ENCODE data around the gene LRCH2.
"Not testable (repeated sequence)": the region's sequence is repeated elsewhere in the genome, so short reads cannot be mapped to it uniquely, and the experiment has no call there.

The LRCH2 gene

DNA sequence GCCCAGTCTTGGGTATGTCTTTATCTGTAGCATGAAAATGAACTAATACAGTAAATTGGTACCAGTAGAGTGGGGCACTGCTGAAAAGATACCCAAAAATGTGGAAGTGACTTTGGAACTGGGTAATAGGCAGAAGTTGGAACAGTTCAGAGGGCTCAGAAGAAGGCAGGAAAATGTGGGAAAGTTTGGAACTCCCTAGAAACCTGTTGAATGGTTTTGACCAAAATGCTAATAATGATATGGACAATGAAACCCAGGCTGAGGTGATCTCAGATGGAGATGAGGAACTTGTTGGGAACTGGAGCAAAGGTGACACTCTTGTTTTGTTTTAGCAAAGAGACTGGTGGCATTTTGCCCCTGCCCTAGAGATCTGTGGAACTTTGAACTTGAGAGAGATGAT is 24.3 kb downstream of the LRCH2 start:
- H3K36me3 ChIP-seq (ENCODE audit: control insufficient read depth, insufficient read depth, low read length); H3K27ac ChIP-seq (ENCODE audit: insufficient read depth, low read depth, low read length, poor library complexity, severe bottlenecking); H3K9me3 ChIP-seq (ENCODE audit: control insufficient read depth, low read length); H3K27me3 ChIP-seq (ENCODE audit: control insufficient read depth, insufficient read depth, low read length, poor library complexity, severe bottlenecking); H3K4me1 ChIP-seq (ENCODE audit: control insufficient read depth, insufficient read depth, low read length); H3K4me3 ChIP-seq (ENCODE audit: insufficient read depth, low read depth, low read length): not testable (repeated sequence)

DNA sequence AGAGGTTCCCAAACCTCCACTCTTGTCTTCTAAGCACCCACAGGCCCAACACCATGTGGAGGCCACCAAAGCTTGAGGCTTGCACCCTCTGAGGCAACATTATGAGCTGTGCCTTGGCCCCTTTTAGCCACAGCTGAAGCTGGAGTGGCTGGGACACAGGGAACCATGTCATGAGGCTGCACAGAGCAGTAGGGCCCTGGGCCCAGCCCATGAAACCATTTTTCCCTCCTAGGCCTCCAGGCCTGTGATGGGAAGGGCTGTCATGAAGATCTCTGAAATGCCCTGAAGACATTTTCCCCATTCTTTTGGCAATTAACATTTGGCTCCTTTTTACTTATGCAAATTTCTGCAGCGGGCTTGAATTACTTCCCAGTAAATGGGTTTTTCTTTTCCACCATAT is 29.9 kb downstream of the LRCH2 start:
- Histone ChIP-seq H3K9me3 (ENCODE audit: control insufficient read depth, low read length) (no peaks in the 10 kb centered on the region), H3K4me1 (ENCODE audit: control insufficient read depth, insufficient read depth, low read length) (no peaks in the 10 kb centered on the region), H3K36me3 (ENCODE audit: control insufficient read depth, insufficient read depth, low read length) (no peaks in the 10 kb centered on the region), H3K4me3 (ENCODE audit: insufficient read depth, low read depth, low read length) (no peak overlapping the region), H3K27ac (ENCODE audit: insufficient read depth, low read depth, low read length, poor library complexity, severe bottlenecking) (no peak overlapping the region), H3K27me3 (ENCODE audit: control insufficient read depth, insufficient read depth, low read length, poor library complexity, severe bottlenecking) (no peaks in the 10 kb centered on the region)
- WGBS, 2 experiments = 84 to 85% methylated on average over 1 of the region's 1 CpG

DNA sequence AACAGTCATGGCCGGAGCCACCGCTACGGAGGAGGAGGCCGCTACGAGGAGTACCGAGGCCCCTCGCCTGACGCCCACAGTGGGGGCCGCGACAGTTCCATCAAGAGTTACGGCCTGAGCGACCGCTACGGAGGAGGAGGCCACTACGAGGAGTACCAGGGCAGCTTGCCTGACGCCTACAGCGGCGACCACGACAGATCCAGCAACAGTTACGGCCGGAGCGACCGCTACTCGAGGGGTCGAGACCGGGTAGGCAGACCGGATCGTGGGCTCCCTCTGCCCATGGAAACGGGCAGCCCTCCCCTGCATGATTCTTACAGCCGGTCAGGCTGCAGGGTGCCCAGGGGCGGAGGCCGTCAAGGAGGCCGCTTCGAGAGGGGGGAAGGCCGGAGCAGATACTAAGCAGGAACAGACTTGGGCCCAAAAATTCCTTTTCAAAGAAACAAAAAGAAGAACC is 41.6 kb downstream of the LRCH2 start:
- no peak overlapping the region for H3K4me3 ChIP-seq (ENCODE audit: insufficient read depth, low read depth, low read length)
- 94 to 95% methylated on average over 35 of the region's 35 CpGs for WGBS, 2 experiments
- no peaks in the 10 kb centered on the region for H3K36me3 ChIP-seq (ENCODE audit: control insufficient read depth, insufficient read depth, low read length)
- H3K9me3 ChIP-seq (ENCODE audit: control insufficient read depth, low read length) = no peaks in the 10 kb centered on the region
- H3K4me1 ChIP-seq (ENCODE audit: control insufficient read depth, insufficient read depth, low read length) = no peaks in the 10 kb centered on the region
- no peak overlapping the region for H3K27ac ChIP-seq (ENCODE audit: insufficient read depth, low read depth, low read length, poor library complexity, severe bottlenecking)
- H3K27me3 ChIP-seq (ENCODE audit: control insufficient read depth, insufficient read depth, low read length, poor library complexity, severe bottlenecking) = no peaks in the 10 kb centered on the region

DNA sequence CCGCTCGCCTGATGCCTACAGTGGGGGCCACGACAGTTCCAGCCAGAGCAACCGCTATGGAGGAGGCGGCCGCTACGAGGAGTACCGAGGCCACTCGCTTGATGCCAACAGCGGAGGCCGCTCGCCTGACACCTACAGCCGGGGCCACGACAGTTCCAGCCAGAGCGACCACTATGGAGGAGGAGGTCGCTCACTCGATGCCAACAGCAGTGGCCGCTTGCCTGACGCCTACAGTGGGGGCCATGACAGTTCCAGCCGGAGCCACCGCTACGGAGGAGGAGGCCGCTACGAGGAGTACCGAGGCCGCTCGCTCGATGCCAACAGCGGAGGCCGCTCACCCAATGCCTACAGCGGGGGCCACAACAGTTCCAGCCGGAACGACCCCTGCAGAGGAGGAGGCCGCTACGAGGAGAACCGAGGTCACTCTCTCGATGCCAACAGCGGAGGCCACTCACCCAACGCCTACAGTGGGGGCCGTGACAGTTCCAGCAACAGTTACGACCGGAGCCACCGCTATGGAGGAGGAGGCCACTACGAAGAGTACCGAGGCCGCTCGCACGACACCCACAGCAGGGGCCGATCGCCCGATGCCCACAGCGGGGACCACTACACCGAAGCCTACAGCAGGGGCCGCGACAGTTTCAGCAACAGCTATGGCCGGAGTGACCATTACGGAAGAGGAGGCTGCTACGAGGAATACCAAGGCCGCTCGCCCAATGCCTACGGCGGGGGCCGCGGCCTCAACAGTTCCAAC is 42.2 kb downstream of the LRCH2 start:
- Histone ChIP-seq H3K36me3 (ENCODE audit: control insufficient read depth, insufficient read depth, low read length) (no peaks in the 10 kb centered on the region), H3K27ac (ENCODE audit: insufficient read depth, low read depth, low read length, poor library complexity, severe bottlenecking) (no peak overlapping the region), H3K4me3 (ENCODE audit: insufficient read depth, low read depth, low read length) (no peak overlapping the region), H3K27me3 (ENCODE audit: control insufficient read depth, insufficient read depth, low read length, poor library complexity, severe bottlenecking) (no peaks in the 10 kb centered on the region), H3K9me3 (ENCODE audit: control insufficient read depth, low read length) (no peaks in the 10 kb centered on the region), H3K4me1 (ENCODE audit: control insufficient read depth, insufficient read depth, low read length) (no peaks in the 10 kb centered on the region)
- 94 to 96% methylated on average over 64 of the region's 64 CpGs for WGBS, 2 experiments

DNA sequence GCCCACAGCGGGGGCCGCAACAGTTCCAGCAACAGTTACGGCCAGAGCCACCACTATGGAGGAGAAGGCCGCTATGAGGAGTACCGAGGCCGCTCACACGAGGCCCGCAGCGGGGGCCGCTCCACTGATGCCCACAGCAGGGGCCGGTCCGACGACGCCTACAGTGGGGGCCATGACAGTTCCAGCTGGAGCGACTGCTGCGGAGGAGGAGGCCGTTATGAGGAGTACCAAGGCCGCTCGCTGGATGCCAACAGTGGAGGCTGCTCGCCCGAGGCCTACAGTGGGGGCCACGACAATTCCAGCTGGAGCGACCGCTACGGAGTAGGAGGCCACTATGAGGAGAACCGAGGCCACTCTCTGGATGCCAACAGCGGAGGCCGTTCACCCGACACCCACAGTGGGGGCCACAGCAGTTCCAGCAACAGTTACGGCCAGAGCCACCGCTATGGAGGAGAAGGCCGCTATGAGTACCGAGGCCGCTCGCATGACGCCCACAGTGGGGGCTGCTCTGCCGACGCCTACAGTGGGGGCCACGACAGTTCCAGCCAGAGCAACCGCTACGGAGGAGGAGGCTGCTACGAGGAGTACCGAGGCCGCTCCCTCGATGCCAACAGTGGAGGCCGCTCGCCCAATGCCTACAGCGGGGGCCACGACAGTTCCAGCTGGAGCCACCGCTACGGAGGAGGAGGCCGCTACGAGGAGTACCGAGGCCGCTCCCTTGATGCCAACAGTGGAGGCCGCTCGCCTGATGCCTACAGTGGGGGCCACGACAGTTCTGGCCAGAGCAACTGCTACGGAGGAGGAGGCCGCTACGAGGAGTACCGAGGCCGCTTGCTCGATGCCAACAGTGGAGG is 43.0 kb downstream of the LRCH2 start:
- WGBS, 2 experiments = 95% methylated on average over 64 of the region's 64 CpGs
- no peaks in the 10 kb centered on the region for H3K27me3 ChIP-seq (ENCODE audit: control insufficient read depth, insufficient read depth, low read length, poor library complexity, severe bottlenecking)
- no peaks in the 10 kb centered on the region for H3K4me1 ChIP-seq (ENCODE audit: control insufficient read depth, insufficient read depth, low read length)
- no peaks in the 10 kb centered on the region for H3K36me3 ChIP-seq (ENCODE audit: control insufficient read depth, insufficient read depth, low read length)
- H3K9me3 ChIP-seq (ENCODE audit: control insufficient read depth, low read length) = no peaks in the 10 kb centered on the region
- H3K4me3 ChIP-seq (ENCODE audit: insufficient read depth, low read depth, low read length) = no peak overlapping the region
- H3K27ac ChIP-seq (ENCODE audit: insufficient read depth, low read depth, low read length, poor library complexity, severe bottlenecking) = no peak overlapping the region

DNA sequence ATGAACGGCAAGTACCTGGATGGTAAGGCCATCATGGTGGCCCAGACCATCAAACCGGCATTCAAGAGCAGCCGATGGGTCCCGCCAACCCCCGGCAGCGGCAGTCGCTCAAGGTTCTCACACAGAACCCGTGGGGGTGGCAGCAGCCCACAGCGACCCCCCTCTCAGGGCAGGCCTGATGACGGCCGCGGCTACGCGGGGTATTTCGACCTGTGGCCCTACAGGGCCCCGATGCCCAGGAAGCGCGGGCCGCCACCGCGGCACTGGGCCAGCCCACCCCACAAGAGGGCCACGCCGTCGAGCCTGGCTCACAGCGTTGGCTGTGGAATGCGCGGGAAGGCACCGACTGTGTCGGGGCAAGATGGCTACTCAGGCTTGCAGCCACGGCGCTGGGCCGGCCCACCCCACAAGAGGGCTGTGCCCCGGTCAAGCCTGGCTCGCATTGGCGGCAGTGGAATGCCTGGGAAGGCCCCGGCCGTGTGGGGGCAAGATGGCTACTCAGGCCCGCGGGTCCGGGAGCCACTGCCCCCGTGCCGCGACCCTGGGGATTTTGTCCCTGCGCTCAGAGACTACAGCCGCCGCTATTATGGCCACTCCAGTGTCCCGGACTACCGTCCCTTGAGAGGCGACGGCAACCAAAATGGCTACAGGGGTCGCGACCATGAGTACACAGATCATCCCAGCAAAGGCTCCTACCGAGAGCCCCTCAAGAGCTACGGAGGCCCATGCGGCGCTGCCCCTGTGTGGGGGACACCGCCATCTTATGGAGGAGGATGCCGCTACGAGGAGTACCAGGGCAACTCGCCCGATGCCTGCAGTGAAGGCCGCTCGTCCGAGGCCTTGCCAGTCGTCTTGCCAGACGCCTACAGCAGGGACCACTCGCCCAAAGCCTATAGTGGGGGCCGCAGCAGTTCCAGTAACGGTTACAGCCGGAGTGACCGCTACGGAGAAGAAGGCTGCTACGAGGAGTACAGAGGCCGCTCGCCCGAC is 44.0 kb downstream of the LRCH2 start:
- Histone ChIP-seq H3K4me1 (ENCODE audit: control insufficient read depth, insufficient read depth, low read length) (no peaks in the 10 kb centered on the region), H3K27ac (ENCODE audit: insufficient read depth, low read depth, low read length, poor library complexity, severe bottlenecking) (no peak overlapping the region), H3K36me3 (ENCODE audit: control insufficient read depth, insufficient read depth, low read length) (no peaks in the 10 kb centered on the region), H3K9me3 (ENCODE audit: control insufficient read depth, low read length) (no peaks in the 10 kb centered on the region), H3K4me3 (ENCODE audit: insufficient read depth, low read depth, low read length) (no peak overlapping the region), H3K27me3 (ENCODE audit: control insufficient read depth, insufficient read depth, low read length, poor library complexity, severe bottlenecking) (no peaks in the 10 kb centered on the region)
- 96% methylated on average over 75 to 76 of the region's 76 CpGs for WGBS, 2 experiments

DNA sequence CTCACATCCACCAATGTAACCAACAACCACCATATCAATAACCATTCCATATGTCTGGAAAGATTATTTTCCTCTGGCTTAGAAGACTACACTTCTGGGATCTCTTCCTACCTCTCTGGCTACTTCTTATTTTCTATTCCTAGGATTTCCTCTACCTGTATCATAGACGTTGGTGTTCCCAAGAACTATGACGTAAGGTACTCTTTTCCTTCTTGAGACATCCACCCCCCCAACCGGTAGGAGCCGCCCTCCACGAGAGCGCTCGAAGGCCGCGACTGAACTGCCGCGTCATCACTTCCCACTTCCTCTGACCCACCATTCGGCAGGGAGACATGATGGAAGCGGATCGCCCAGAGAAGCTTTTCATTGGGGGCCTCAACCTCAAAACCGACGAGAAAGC is 44.8 kb downstream of the LRCH2 start, which contains the start of gene RBMXL3:
RBMXL3 (plus strand) TSS at position 301 of the 400 bp plus-strand sequence; CDS start at position 333, 32 bp downstream.
- WGBS, 2 experiments = 94 to 97% methylated on average over 16 of the region's 16 CpGs

DNA sequence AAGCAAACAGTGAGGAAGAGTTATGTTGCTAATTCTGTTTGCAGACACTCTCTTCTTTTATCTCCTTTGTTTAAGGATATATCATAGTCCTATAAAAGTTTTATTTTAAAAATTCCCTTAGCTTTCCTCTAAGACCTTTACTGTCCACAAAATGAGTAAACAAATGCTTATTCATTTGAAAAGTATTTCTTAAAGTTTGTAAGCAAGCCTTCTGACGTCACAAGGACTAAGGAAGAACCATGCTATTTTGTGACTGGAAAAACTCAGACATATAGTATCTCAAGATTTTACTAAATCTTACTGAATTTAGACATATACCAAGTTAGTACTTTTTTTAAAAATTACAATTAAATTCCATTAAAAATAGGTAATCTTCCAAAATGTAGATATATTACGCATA is 49.9 kb downstream of the LRCH2 start:
- H3K36me3 ChIP-seq (ENCODE audit: control insufficient read depth, insufficient read depth, low read length) = no peaks in the 10 kb centered on the region
- no peaks in the 10 kb centered on the region for H3K4me1 ChIP-seq (ENCODE audit: control insufficient read depth, insufficient read depth, low read length)
- no peak overlapping the region for H3K4me3 ChIP-seq (ENCODE audit: insufficient read depth, low read depth, low read length)
- H3K27ac ChIP-seq (ENCODE audit: insufficient read depth, low read depth, low read length, poor library complexity, severe bottlenecking) = no peak overlapping the region
- H3K27me3 ChIP-seq (ENCODE audit: control insufficient read depth, insufficient read depth, low read length, poor library complexity, severe bottlenecking) = no peaks in the 10 kb centered on the region
- H3K9me3 ChIP-seq (ENCODE audit: control insufficient read depth, low read length) = no peaks in the 10 kb centered on the region
- 100% methylated on average over 1 of the region's 2 CpGs; no CpG with 5 or more reads in 1 of the 2 experiments for WGBS, 2 experiments

More for the DNA sequence above, 44.8 kb downstream of the LRCH2 start, which contains the start of gene RBMXL3:
- Histone ChIP-seq H3K4me3 (ENCODE audit: insufficient read depth, low read depth, low read length) (no peak within 1 kb of the TSS), H3K27ac (ENCODE audit: insufficient read depth, low read depth, low read length, poor library complexity, severe bottlenecking) (no peak within 1 kb of the TSS), H3K36me3 (ENCODE audit: control insufficient read depth, insufficient read depth, low read length) (no peaks in the 10 kb centered on the region), H3K27me3 (ENCODE audit: control insufficient read depth, insufficient read depth, low read length, poor library complexity, severe bottlenecking) (no peaks in the 10 kb centered on the region), H3K9me3 (ENCODE audit: control insufficient read depth, low read length) (no peaks in the 10 kb centered on the region), H3K4me1 (ENCODE audit: control insufficient read depth, insufficient read depth, low read length) (no peaks in the 10 kb centered on the region)

DNA sequence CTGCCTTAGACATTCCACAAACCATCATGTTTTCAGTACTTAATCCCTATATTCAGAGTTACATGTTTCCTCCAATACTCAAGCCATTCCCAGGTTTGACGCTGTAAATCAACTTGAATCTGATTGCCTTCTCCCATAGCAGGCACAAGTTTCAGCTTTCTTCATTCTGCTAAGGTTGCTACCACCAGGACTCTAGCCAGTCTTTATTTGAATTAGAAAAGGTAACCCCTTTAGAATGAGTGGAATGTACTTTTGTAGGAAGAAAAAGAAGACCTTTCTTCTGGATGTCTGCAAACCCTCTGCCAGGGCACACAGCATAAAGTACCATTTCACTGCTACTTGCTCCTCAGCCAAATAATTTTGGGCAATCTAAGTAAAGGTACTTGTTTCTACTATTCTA is 55.4 kb downstream of the LRCH2 start:
- Histone ChIP-seq H3K4me1 (ENCODE audit: control insufficient read depth, insufficient read depth, low read length) (no peaks in the 10 kb centered on the region), H3K27me3 (ENCODE audit: control insufficient read depth, insufficient read depth, low read length, poor library complexity, severe bottlenecking) (no peaks in the 10 kb centered on the region), H3K9me3 (ENCODE audit: control insufficient read depth, low read length) (no peaks in the 10 kb centered on the region), H3K27ac (ENCODE audit: insufficient read depth, low read depth, low read length, poor library complexity, severe bottlenecking) (no peak overlapping the region), H3K36me3 (ENCODE audit: control insufficient read depth, insufficient read depth, low read length) (no peaks in the 10 kb centered on the region), H3K4me3 (ENCODE audit: insufficient read depth, low read depth, low read length) (no peak overlapping the region)
- WGBS, 2 experiments = 23 to 50% methylated on average over 1 of the region's 1 CpG

Data from ectodermal cell (in vitro differentiated cells).